HFF-Myc (cell line): ENCODE data around the gene VEGFA.

Experiments
- DNase-seq: peaks from one replicate; pipeline ENCODE4 v3.0.0-alpha.2; 2011; ENCODE audit warnings: low read depth; ENCODE audit errors: extremely low read depth
- H3K4me3 ChIP-seq: replicated peaks from 2 replicates; pipeline ENCODE4 v1.5.1; 2011; ENCODE audit warnings: low read depth, mild to moderate bottlenecking, control low read depth, low read length
- CTCF ChIP-seq: IDR thresholded peaks from 2 replicates; pipeline ENCODE4 v1.5.1; 2012; ENCODE audit warnings: mild to moderate bottlenecking, low read depth, low read length, control low read depth; ENCODE audit errors: missing control alignments

The VEGFA gene

DNA sequence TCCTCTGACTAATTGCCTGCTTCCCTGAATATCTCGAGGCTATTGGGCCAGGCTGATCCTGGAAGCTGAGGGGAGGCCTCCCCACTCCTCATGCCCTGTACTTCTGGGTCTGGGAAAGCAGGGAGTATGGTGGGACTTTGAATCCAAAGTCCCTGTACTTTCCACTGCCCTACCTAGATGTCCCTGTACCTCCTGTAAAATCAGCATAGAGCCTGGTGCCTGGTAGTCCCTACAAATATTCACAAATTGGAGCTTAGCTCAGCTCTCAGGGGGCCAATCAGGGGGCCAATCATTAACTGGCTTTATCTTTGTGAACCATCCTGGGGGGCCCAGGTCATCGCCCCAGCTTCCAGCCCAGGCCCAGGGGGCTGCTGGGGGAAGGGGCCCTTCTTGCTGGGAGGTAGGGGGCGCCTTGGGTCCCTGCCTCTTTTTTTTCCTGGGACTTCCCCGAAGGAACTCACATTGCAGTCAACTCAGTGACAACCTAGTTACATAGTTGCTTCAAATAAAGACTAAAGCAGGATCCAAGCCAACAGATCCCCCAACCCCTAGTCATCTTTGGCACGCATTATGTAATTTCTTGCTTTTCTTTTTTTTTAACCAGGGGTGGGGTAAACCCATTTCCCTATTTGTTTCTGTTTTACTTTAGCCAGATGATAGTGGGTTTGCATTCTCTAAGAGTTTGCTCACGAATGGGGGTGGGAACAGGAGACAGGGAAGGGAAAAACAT lies 6.9 kb upstream of the VEGFA start:
- no peak overlapping the region for H3K4me3 ChIP-seq
- DNase-seq: no peak
- TF ChIP-seq CTCF: no peak

DNA sequence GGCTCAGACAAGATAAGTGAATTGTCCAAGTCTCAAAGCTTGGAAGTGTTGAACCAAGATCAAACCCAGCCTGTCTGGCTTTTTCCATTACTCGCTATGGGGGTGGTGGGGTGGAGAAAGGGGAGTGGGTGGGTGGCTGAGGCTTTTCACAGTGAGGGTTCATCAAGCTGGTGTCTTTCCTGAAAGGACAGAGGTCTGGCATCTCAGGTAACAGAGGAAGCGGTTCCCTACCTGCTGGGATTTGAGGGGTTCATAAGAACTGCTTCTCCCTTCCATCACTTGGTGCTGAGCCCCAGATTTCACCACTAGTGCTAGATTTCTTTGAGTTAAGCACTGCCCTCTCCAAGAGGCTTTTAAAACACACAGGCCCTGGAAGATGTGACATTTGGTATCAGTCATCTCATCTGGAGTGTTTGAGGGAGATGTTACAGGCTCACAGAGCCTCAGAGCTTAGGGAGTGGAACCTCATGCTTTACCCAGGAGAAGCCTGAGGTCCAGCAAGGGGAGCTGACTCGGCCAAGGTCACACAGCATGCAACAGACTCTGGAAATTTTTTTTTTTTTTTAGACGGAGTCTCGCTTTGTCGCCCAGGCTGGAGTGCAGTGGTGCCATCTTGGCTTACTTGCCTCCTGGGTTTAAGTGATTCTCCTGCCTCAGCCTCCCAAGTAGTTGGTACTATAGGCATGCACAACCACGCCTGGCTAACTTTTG lies 6.0 kb upstream of the VEGFA start:
- H3K4me3 ChIP-seq: no peak overlapping the region
- no peak for DNase-seq
- no peak for TF ChIP-seq CTCF

DNA sequence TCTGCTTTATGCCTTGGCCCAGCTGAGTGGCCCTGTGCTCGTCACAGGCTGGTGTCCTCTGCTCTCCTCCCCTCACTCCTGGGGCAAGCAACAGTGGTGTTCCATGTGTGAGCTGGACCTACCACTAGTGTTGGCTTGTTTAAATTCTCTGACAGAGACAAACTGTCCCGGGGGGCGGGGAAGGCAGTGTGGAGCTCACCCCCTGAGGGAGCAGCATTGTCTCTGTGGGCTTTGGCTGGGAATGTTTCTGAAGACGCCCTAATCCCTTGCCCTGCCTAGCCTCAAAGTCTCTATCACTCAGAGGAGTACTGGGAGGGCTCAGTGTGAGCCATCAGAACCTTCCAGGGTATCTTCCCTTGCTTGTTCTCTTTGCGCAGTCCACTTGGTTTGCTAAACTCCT lies 5.2 kb upstream of the VEGFA start:
- DNase-seq: no peak
- no peak for TF ChIP-seq CTCF
- no peak overlapping the region for H3K4me3 ChIP-seq

GRCh38 chr6:43765776-43766499 lies 4.1 kb upstream of the VEGFA start:
- DNase-seq: no peak
- TF ChIP-seq CTCF: no peak

DNA sequence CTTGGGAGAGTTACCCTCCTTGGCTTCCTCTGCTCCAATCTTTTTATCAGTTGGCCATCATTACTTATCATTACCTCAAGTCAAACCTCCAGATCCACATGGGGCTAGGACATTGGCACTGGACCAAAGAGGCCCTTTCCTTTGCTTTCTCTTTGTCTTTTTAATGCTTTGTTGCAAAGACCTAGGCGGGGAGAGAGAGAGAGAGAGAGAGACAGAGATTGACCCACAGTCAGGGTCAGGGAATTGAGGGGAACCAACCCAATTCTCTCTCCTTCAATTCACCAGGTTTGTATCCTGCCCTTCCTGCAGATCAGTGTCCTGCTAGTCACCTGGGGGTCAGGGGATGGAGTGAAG lies 3.5 kb upstream of the VEGFA start:
- H3K4me3 ChIP-seq: no peak overlapping the region
- no peak for DNase-seq
- no peak for TF ChIP-seq CTCF

More at GRCh38 chr6:43765776-43766499, 4.1 kb upstream of the VEGFA start:
- no peak overlapping the region for H3K4me3 ChIP-seq

DNA sequence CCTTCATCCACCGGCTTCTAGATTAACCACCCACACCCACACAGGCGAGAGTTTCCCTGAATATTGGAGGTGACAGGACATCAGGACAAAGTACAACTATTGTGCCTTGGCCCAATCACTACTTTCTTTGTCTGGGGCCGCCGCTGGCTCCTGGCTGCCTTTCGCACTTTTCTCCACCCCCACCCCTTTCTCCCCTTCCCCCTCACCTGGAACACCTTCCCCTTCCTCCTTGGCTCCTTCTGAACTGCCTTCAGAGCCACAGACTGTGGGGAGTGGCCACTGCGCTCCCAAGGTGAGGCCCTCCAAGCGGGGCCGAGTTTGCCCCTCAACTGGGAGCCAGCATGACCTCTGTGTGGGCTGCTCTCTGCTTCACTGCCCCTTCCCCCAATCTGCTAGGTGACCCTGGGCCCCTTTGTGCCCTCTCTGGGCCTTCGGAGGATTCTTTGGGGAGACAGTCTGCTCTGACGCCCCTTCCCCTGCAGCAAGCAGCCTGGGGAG lies 3.0 kb upstream of the VEGFA start:
- TF ChIP-seq CTCF: no peak
- DNase-seq: no peak
- H3K4me3 ChIP-seq: no peak overlapping the region
